Thyroid gland (tissue), 4 donors: ENCODE measurements around the gene ADTRP.

Source experiments
- CTCF ChIP-seq, 6 experiments: fragments of 200-600 bp in 3 of 6; fragments of 450-650 bp in 3 of 6; sonication (generic) in 3 of 6; IDR thresholded peaks; one replicate each; pipeline ENCODE4 v1.5.1; 2016 to 2019; ENCODE audit warnings: antibody characterized with exemption in 6 of 6, mild to moderate bottlenecking in 2 of 6, inconsistent platforms in 1 of 6, moderate library complexity in 1 of 6
- POLR2A ChIP-seq, 2 donors: fragments of 450-650 bp; IDR thresholded peaks; one replicate each; pipeline ENCODE4 v1.6.1; 2017; ENCODE audit warnings: antibody characterized with exemption in 2 of 2, mild to moderate bottlenecking in 2 of 2, moderate library complexity in 1 of 2

GRCh38 chr6:11813606-11814005 lies 35.0 kb upstream of the ADTRP start:
- no peak for TF ChIP-seq POLR2A (IDR thresholded peaks at IDR 0.05)
- no peak for TF ChIP-seq CTCF (IDR thresholded peaks at IDR 0.05)
